DOHH2 (cell line): ENCODE measurements around the gene PNPO.

ENCODE experiments used
- EZH2phosphoT487 ChIP-seq: fragments of 200-600 bp; sonication (generic); IDR thresholded peaks from 2 replicates; pipeline ENCODE4 v1.6.1; 2017; ENCODE audit warnings: borderline replicate concordance, mild to moderate bottlenecking, antibody characterized with exemption, low read length, moderate library complexity, mixed read lengths
- TF ChIP-seq, protein P1 (sequence below): fragments of 200-600 bp; sonication (generic); IDR thresholded peaks from one replicate; pipeline ENCODE4 v1.5.1; 2014; ENCODE audit warnings: antibody characterized with exemption, mild to moderate bottlenecking, low read depth, low read length; ENCODE audit not compliant: poor library complexity, severe bottlenecking

DNA sequence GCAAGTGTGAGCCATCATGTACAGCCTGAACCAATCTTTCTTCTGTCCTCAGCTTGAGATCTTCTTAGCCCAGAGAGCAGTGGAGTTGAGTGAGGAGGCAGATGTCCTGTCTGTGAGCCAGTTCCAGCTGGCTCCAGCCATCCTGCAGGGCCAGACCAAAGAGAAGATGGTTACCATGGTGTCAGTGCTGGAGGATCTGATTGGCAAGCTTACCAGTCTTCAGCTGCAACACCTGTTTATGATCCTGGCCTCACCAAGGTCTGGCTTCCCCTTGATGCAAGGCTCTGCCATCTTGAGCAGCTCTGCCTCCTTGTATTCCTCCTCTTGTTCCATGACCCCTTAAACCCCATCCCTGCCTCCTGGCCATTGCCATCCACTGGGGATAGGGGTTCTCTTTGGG is 39.2 kb downstream of the PNPO start:
- TF ChIP-seq, protein P1, sequence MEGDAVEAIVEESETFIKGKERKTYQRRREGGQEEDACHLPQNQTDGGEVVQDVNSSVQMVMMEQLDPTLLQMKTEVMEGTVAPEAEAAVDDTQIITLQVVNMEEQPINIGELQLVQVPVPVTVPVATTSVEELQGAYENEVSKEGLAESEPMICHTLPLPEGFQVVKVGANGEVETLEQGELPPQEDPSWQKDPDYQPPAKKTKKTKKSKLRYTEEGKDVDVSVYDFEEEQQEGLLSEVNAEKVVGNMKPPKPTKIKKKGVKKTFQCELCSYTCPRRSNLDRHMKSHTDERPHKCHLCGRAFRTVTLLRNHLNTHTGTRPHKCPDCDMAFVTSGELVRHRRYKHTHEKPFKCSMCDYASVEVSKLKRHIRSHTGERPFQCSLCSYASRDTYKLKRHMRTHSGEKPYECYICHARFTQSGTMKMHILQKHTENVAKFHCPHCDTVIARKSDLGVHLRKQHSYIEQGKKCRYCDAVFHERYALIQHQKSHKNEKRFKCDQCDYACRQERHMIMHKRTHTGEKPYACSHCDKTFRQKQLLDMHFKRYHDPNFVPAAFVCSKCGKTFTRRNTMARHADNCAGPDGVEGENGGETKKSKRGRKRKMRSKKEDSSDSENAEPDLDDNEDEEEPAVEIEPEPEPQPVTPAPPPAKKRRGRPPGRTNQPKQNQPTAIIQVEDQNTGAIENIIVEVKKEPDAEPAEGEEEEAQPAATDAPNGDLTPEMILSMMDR, result no peak
- TF ChIP-seq EZH2phosphoT487, result no peak
